Posterior vena cava (tissue), 2 donors: ENCODE results near the gene ANKRD30A. TPM values are rescaled to one million over a fixed set of nuclear protein-coding genes. Genes with fewer than 3 reads are reported as not detected.

Experiments
- DNase-seq: peaks from one replicate; pipeline ENCODE4 v3.0.0-alpha.2; 2020; ENCODE audit warnings: low spot score
- intact Hi-C, 2 donors: fragments of 100-400 bp; cut with DNase I; formaldehyde crosslinking; loops; one replicate each; pipeline versions ENCODE4 v1.14.1 to v1.14.2; 2022 to 2023
- total RNA-seq, 2 donors: library from RNA; stranded (reverse); fragmentation: NEBNext Ultra II Directional; extraction: Animal tissue kit (Norgen Biotek cat#: 25700); gene quantifications; one replicate each; pipeline ENCODE4 v1.2.1, GENCODE V29; 2021
- donor health status: DM: yes; HTN: yes; CAD: no.
- donor health status: DM: yes; HTN: yes; CAD: no.

The ANKRD30A gene
- total RNA-seq, 2 donors from 2014 or later: not detected

DNA sequence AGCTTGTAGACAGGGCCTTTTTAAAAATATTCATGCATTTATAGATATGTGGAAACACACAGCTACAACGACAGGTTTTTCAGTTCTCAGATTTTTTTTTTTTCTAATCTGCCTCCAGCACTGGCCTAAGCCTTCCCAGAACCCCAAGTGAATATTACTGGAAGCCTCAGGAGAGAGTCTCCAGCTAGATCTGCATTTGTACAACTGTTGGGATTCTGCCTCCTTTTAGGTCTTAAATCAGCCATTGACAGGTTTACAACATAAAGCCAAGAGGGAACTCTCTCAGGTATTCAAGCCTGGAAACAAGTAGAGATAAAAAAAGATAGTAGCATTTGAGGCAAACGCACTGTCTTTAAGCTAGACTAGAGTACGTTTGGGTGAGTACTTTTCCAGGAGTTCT, 275.8 kb downstream of the ANKRD30A start:
- DNase-seq: no peak
- intact Hi-C loops: no loop called here

DNA sequence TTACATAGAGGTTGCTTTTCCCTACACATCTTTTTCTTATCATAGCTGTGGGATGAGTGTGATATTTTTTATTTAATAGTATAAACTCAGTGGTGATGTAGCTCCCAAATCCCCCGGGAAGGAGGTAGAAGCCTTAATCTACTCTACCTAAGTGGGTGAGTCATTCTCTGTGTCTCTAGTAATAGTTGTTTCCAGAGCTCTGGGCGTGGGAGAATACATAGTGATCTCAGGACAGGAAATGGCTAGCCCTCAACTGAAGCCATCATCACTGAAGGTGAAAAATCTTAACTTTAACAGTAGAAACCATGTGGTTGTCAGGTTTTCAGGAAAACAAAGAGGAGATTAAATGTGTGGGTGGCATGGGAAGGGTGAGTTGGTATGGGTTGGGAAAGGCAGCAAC, 278.4 kb downstream of the ANKRD30A start:
- DNase-seq: no peak
- intact Hi-C loops: no loop called here
